Measurements from ENCODE around the gene ZNF385C.

The ZNF385C gene

GRCh38 chr17:42075789-42076188 lies 22.5 kb downstream of the ZNF385C start:
- DNase-seq = no peak

- no peak for DNase-seq
Measured at GRCh38 chr17:42072323-42073187, 25.7 kb downstream of the ZNF385C start.

- no peak for DNase-seq
Measured at GRCh38 chr17:42071810-42072209, 26.5 kb downstream of the ZNF385C start.

DNA sequence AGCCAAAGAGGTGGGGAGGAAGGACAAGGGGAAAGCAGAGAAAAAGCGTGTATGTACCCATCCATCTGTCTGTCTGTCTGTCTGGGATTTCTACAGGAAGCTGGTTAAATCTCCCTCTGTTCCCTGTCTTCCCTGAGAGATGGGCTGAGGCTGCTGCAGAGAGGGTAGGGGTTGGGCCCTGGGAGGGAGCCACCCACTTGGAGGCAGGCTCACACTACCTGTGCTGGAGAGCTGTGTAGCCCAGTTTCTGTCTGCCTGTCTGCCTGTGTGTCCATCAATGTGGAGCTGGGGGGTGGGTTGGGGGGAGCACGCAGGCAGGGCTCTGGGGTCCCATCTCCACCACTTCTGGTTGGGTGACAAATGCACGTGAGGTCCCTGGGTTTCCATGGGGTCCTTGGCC lies 29.3 kb downstream of the ZNF385C start:
- DNase-seq = no peak

GRCh38 chr17:42067371-42068091 lies 30.7 kb downstream of the ZNF385C start:
- DNase-seq = peak; percentile 76 to 82

DNA sequence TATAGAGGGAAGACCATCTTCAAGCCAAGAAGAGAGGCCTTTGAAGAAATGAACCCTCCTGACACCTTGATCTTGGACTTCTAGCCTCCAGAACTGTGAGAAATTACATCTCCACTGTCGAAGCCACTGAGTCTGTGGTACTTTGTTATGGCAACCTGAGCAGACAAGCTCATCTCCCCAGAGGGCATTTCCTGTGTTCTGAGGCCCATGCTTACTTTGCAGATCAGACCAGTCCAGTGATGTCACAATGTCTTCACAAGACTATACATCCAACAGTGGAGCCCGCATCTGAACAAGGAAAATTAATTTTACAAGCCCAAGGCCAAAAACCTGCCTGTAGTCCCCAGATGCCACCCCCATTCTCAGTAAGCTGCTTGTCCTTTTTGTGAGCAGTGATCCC lies 33.1 kb downstream of the ZNF385C start:
- DNase-seq = no peak

DNA sequence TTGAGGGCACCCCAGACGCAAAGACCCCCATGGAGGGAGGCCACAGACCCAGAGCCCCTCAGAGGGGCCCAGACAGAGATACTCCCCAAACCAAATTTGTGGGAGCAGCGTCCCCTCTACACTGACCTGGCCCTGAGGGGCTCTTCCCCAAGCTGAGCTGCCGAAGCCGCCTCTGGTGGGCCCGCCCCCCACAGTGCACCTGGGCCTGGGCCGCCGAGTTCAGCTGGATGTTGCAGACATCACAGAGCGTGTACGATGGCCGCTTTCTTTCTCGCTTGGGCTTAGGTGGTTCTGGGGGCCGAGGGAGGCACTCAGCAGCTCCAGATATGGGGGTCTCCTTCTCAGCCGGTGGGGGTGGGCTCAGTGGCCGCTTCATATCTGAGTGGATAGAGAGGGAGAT lies 35.6 kb downstream of the ZNF385C start:
- DNase-seq = no peak

GRCh38 chr17:42061646-42062487 lies 36.4 kb downstream of the ZNF385C start:
- no peak for DNase-seq

DNA sequence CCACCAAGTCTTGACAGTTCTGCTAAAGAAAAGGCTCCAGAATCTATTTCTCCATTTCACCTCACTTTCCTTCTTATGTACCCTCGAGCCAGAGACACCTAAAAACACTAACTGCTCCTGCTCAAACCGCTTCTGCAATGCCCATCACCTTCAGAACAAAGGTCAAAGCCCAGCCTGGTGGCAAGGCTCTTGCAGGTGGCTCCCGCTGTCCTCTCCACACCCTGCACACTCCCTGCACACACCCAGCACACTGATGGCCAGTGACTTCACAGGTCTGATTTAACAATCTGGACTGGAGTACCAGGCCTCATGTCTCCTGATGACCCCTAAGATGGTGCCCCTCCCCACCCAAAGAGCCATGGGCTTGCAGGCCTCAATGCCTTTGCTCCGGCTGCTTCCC lies 38.0 kb downstream of the ZNF385C start:
- no peak for DNase-seq

- no peak for DNase-seq
Measured at GRCh38 chr17:42059815-42060214, 38.5 kb downstream of the ZNF385C start.

GRCh38 chr17:42058063-42058462 lies 40.2 kb downstream of the ZNF385C start:
- DNase-seq = no peak

- no peak for DNase-seq
Measured at GRCh38 chr17:42056635-42057034, 41.6 kb downstream of the ZNF385C start.

- DNase-seq = no peak
Measured at GRCh38 chr17:42055496-42055895, 42.8 kb downstream of the ZNF385C start.

DNA sequence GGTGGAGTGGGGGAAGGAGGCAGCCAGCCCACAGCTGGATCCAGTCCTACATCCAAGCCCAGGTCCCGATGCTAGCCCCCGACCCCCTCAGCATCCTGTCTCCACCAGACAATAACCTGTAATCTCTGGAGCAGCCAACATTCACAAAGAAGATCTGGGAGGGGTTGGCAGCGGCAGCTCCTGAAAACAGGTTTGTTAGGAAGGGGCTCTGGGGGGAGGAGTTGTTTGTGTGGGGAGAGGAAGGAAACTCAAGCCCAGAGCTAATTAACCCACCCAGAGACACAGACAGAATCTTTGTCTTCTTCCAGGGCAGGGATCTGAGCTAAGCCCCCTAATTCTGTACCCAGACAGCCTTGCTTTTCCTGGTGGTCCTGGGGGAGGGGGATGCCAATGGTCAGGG lies 43.2 kb downstream of the ZNF385C start:
- no peak for DNase-seq

DNA sequence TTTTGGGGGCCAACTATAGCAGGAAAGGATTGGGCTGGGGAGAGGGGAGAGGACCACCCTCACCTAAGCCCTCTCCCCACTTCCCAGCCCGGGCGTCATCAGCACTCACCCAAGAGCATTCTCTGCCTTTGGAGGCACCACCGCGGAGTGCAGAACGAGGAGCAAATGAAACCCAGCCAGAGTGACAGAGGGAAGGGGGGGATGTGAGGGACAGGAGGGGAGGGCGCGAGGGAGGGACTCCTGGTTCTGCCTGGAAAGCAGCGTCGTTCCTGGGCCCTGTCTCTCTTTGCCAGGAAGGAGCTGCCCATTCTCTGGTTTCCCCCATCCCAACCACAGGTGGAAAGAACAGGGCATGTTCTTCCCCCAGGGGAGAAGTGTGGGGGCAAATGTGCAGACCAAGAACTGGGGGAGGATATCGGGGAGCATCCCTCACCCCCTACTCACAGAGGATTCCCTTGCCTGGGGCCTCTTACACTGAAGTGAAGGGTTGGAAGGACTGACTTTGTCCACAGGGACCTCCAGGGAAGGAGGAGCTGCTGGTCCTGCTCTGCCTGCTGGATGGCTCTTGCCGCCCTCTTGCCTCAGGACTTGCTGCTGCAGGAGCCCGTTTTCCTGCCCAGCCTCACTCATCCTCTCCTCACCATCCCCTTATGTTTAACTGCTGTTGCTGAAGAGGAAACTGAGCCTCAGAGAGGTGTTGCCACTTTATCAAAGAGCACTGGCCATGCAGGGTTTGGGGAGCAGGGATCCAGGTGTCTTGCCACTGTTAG lies 44.4 kb downstream of the ZNF385C start:
- no peak for DNase-seq

DNA sequence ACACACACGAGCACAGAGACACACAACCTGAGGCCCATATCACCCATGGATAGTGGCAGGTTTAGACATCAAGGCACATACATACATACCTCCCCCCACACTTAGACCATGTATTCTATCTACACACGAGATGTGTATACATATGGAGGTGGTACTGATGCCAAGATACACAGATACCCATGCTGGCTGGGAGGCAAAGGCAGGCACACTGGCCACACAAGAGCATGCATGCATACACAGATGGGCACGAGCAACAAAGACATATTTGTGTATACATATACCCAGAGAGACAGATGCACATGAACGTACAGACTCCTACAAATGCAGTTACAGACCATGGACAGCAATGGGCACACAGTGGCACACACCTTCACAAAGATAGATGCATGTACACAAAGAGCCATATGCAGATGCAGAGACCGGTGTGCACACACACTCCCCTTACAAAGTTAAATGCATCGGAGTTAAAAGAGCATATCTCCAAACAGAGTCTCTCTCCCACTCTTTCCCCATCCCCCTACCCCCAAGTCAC lies 45.9 kb downstream of the ZNF385C start:
- DNase-seq = no peak

DNA sequence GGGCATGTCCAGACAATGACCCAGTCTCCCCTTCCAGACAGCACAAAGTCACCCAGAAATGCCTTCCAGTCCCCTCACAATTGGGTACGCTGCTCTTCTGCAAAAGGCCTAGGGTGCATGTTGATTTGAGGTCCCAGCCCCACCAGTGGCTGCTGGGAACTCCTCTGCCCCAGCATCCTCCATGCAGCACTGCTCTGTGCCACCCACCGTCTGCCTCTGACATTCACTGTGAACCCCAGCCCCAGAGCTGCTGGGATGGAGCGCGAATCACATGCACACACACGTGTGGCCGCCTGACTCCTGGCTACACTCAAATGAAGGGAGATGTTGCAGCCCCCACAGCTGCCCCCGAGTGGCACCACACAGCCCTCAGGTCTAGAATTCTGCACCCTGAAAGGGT lies 46.6 kb downstream of the ZNF385C start:
- no peak for DNase-seq

DNA sequence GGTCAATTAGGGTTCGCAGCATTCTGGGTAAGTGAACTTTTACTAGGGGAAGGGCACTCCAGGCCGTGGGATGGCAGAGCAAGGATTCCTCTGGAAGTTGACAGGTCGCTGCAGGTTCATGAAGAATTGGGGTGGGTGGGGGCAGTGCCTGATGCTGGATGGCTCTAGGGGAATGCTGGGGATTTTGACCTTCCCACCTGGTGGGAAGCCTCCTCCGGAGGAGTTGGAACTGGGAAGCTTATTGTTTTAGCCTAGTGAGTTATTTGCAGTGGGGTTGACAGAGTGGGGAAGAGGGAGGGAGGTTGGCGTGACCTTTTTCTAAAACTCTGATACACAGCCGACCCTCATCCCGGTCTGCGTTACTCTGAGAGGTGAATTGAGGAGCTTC lies 47.3 kb downstream of the ZNF385C start:
- DNase-seq = no peak

- DNase-seq = peak in 1 of 2 donors; percentile 30
Measured at GRCh38 chr17:42050393-42051012, 47.8 kb downstream of the ZNF385C start, which contains the start of gene C17orf113. C17orf113 (minus strand) TSS chr17:42050601; CDS start chr17:42043376, 7,225 bp downstream.

- DNase-seq = no peak
Measured at GRCh38 chr17:42049834-42050392, 48.4 kb downstream of the ZNF385C start.

DNA sequence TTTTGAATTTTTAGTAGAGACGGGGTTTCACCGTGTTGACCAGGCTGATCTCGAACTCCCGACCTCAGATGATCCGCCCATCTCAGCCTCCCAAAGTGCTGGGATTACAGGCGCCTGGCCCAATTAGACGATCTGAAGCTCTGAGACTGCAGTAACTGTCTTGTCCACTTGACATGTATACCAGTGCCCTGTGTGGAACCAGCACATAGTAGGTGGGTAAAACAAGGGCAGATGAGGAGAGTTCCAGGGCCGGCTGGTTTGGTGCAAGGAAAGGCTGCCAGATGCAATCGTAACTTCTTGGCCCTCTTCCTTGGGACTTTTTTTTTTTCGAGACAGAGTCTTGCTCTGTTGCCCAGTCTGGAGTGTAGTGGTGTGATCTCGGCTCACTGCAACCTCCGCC lies 50.9 kb downstream of the ZNF385C start:
- no peak for DNase-seq
